ENCODE results near the gene SLBP.
A peak's percentile ranks its signal among the peaks of the same experiment; 100 is the strongest.

SLBP gene

GRCh38 chr4:1748465-1748995, 36.4 kb upstream of the SLBP start:
- peak; percentile 50 to 77 (median 68) for DNase-seq

- no peak for DNase-seq
Measured at GRCh38 chr4:1747603-1747967, 35.5 kb upstream of the SLBP start.

GRCh38 chr4:1746919-1747602, 34.9 kb upstream of the SLBP start:
- no peak for DNase-seq

- peak; percentile 50 to 81 (median 68) for DNase-seq
Measured at GRCh38 chr4:1746265-1746691, 34.2 kb upstream of the SLBP start.

- DNase-seq: no peak
Measured at GRCh38 chr4:1745697-1746096, 33.6 kb upstream of the SLBP start.

- no peak for DNase-seq
Measured at GRCh38 chr4:1745165-1745564, 33.0 kb upstream of the SLBP start.

- DNase-seq: no peak
Measured at GRCh38 chr4:1744552-1744951, 32.4 kb upstream of the SLBP start.

- DNase-seq: no peak
Measured at GRCh38 chr4:1743975-1744374, 31.9 kb upstream of the SLBP start.

GRCh38 chr4:1743551-1743950, 31.4 kb upstream of the SLBP start:
- DNase-seq: no peak

GRCh38 chr4:1741208-1741607, 29.1 kb upstream of the SLBP start:
- DNase-seq: no peak

- no peak for DNase-seq
Measured at GRCh38 chr4:1740021-1740545, 28.0 kb upstream of the SLBP start.

- DNase-seq: no peak
Measured at GRCh38 chr4:1739358-1739757, 27.2 kb upstream of the SLBP start.

GRCh38 chr4:1738410-1738809, 26.3 kb upstream of the SLBP start:
- DNase-seq: no peak

- DNase-seq: no peak
Measured at GRCh38 chr4:1737666-1738065, 25.5 kb upstream of the SLBP start.

GRCh38 chr4:1736812-1737211, 24.7 kb upstream of the SLBP start:
- no peak for DNase-seq

GRCh38 chr4:1735215-1735614, 23.1 kb upstream of the SLBP start:
- no peak for DNase-seq

GRCh38 chr4:1732911-1733310, 20.8 kb upstream of the SLBP start:
- no peak for DNase-seq

- DNase-seq: peak in 1 of 5 experiments; percentile 44
Measured at GRCh38 chr4:1731180-1731579, 19.1 kb upstream of the SLBP start.

GRCh38 chr4:1730532-1731135, 18.5 kb upstream of the SLBP start:
- DNase-seq: no peak

- no peak for DNase-seq
Measured at GRCh38 chr4:1728061-1728980, 16.2 kb upstream of the SLBP start.

- no peak for DNase-seq
Measured at GRCh38 chr4:1727117-1728031, 15.3 kb upstream of the SLBP start.

Measured in T-helper 2 cell (primary cell).